ENCODE measurements around the gene JAML.

GRCh38 chr11:118148240-118148639, 76.6 kb downstream of the JAML start:
- TF ChIP-seq CTCF (IDR thresholded peaks at IDR 0.05) (no peak), POLR2A (IDR thresholded peaks at IDR 0.05) (no peak)

Data from breast epithelium (tissue), 3 donors.